UCSD-AML1 (cell line): Measurements from ENCODE around the gene UBR2.
"Not testable (repeated sequence)": the region's sequence is repeated elsewhere in the genome, so short reads cannot be mapped to it uniquely, and the experiment has no call there.

ENCODE experiments used
- DNase-seq: peaks from one replicate; lab custom pipeline; 2025; ENCODE audit not compliant: unreplicated experiment; lab: John Stamatoyannopoulos, UW

UBR2 gene

GRCh38 chr6:42555477-42556457 lies 8.1 kb upstream of the UBR2 start:
- no peak for DNase-seq

DNA sequence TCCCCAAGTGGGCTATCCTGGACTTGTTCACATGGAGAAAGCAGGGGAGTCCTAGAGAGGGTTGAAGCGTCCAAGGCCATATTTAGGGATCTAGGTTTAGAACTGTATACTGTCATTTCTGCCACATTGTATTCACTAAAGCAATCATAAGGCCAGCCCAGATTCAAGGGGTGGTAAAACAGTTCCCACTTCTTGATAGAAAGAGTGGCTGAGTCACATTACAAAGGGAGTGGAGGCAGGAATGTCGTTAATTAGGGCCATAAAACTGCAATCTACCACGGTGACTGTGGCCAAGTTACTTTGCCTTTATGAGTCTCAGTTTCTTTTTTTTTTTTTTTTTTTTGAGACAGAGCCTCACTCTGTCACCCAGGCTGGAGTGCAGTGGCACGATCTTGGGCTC lies 7.4 kb upstream of the UBR2 start:
- no peak for DNase-seq

- not testable (repeated sequence) for DNase-seq
These were observed 4.6 kb upstream of the UBR2 start for GRCh38 chr6:42559276-42559675.

DNA sequence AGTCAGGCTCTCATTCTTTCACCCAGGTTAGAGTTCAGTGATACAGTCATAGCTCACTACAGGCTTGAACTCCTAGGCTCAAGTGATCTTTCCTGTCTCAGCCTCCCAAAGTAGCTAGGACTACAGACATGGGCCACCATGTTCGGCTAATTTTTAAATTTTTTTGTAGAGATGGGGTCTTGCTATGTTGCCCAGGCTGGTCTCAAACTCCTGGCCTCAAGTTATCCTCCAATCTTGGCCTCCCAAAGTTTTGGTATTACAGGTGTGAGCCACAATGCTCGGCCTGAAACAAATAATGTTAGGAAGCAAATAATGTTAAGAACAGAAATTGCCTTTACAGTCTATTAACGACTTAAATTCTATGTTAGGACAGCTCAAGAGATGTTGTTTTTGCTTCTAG lies 1.8 kb upstream of the UBR2 start:
- no peak for DNase-seq

- no peak for DNase-seq
These were observed 932 bp upstream of the UBR2 start for GRCh38 chr6:42562788-42563405.

DNA sequence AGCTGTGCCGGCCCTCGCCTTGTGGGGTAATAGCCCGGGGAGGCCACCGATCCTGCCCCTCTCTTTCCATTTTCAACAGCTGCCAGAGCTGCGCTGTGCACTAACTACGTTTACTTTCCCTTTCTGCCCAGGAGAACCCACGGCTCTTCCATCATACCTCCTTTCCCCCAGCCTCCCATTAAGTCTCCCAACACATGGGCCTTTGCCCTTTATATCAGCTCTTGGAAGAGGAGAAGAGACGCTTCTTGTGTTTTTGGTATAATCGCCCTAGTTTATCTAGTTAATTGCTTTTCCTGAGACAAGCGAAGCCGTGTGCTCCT lies 637 bp downstream of the UBR2 start:
- DNase-seq, result no peak

DNA sequence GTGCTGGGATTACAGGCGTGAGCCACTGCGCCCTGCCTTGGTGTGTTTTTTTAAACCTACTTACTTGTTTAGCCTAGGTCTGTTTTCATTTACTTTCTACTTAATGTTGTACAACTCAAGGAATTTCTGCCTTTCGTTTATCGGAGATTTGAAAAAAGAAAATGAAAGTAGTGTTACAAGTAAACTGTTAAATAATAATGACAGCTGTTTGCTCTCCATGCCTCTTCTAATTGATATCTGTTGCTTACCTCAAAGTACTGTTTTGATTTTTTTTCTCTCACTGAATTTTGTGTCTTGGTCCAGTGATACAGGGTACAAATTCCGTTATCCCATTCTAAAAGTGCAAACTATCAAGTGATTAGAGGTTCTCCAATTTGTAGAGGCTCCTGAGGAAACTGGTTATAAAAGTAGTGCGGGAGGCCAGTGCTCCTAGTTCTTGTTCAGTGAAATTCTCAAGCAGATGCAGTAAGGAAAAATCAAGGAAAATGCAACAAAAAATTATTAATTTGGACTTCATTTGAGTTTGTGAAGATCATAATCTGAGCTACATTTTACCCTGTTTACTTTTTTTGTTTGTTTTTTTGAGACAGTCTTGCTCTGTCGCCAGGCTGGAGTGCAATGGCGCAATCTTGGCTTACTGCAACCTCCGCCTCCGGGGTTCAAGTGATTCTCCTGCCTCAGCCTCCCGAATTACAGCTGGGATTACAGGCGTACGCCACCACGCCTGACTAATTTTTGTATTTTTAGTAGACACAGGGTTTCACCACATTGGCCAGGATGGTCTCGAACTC lies 2.2 kb downstream of the UBR2 start:
- no peak for DNase-seq

GRCh38 chr6:42566614-42567208 lies 2.9 kb downstream of the UBR2 start:
- DNase-seq, result no peak

DNA sequence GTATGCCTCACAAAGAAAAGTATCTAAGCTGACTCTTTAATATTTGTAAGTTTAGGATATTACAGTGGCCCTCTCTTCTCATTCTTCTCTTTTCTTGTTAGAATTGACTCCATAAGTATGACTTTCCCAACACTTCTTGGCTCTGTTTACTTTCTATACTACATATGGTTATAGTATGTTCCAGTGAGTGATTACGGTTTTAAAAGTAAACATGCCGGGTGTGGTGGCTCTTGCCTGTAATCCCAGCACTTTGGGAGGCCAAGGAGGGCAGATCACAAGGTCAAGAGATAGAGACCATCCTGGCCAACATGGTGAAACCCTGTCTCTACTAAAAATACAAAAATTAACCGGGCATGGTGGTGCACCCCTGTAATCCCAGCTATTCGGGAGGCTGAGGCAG lies 3.4 kb downstream of the UBR2 start:
- not testable (repeated sequence) for DNase-seq

DNA sequence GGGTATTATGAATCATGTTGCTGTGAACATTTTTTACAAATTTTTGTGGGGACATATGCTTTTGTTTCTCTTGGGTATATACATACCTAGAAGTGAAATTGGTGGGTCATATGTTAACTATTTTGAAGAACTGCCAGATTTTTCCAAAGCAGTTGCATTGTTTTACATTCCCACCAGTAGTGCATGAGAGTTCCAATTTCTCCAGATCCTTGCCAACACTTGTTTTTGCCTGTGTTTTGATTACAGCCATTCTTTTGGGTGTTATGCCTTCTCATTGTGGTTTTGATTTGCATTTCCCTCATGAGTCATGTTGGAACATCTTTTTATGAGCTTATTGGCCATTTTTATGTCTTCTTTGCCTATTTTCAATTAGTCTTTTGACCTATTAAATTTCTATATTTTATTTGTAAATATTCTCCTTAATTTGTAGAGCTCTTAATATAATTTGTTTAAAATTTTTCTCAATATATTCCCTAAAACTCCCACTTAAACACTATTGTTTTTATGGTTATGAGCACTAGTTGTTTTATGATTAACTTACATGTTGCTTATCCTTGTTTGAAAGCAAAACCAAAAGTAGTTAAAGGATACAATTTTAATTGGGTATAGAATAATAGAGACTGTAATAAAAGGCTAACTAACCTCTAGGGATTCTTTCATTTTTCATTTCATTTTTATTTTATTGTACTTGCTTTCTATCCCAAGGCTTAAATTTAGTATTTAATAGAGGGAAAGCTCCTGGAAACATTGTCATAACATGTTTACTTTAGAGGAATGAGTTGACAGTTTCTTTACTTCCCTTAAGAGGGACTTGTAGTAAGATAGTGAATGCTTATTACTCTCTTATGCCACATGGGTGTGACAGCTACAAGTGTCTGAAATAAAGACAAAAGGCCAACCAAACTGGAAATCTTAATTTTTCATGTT lies 5.5 kb downstream of the UBR2 start:
- DNase-seq, result no peak

DNA sequence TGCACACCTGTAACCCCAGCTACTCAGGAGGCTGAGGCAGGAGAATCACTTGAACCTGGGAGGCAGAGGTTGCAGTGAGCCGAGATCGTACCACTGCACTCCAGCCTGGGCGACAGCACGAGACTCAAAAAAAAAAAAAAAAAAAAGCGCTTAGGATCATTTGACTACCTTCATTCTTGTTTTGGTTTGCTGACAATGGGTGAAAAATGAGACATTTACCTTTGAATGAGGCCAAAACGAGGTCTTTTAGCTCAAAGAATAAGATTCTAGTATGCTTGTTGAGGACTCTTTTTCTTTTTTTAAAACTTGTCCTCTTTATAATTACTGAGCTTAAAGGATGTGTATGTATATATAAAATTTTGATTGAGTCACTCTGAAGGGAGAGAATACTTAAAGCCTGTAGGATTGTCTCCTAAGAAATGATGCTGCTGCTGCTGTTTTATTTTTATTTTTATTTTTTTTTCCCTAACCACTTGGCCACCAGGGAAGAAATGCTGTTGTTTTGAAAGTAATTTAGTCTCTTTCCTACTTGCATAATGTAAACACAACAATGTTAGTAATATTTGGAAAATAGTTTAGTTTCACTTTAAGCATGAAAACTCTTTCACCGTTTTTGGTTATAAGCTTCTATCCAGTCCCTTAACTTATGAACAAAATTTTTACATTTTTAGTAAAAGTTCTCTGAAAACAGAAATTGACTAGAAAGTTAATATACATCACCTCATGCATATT lies 7.9 kb downstream of the UBR2 start:
- no peak for DNase-seq

DNA sequence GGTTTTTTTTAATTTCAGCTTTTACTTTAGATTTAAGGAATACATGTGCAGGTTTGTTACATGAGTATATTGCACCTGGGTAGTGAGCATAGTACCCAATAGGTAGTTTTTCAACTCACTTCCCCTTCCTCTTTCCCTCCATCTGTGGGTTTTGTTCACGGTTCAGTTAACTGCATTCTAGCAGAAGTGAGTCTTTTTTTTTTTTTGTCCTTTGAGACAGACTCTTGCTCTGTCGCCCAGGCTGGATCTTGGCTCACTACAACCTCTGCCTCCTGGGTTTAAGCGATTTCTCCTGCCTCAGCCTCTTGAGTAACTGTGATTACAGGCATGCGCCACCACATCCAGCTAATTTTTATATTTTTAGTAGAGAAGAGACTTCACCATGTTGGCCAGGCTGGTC lies 8.7 kb downstream of the UBR2 start:
- DNase-seq, result no peak

- not testable (repeated sequence) for DNase-seq
These were observed 12.7 kb downstream of the UBR2 start for GRCh38 chr6:42576538-42576937.

GRCh38 chr6:42598300-42598699 lies 34.5 kb downstream of the UBR2 start:
- DNase-seq, result no peak

DNA sequence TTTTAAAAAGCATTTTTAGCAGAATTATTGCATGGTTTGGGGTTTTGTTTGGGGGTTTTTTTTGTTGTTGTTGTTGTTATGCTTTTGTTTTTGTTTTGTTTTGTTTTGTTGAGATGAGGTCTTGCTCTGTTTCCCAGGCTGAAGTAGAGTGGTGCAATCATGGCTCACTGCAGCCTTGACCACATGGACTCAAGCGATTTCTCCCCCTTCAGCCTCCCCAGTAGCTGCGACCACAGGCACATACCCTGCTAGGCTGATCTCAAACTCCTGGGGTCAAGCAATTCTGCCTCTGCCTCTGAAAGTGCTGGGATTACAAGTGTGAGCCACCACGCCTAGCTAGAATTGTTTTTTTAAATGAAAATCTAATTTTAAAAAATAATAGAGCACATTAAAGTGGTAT lies 35.7 kb downstream of the UBR2 start:
- DNase-seq, result no peak

GRCh38 chr6:42604150-42604549 lies 40.3 kb downstream of the UBR2 start:
- DNase-seq, result no peak

GRCh38 chr6:42604699-42605098 lies 40.9 kb downstream of the UBR2 start:
- not testable (repeated sequence) for DNase-seq

GRCh38 chr6:42610416-42610815 lies 46.6 kb downstream of the UBR2 start:
- no peak for DNase-seq

GRCh38 chr6:42615518-42615917 lies 51.7 kb downstream of the UBR2 start:
- DNase-seq, result no peak

GRCh38 chr6:42616716-42617115 lies 52.9 kb downstream of the UBR2 start:
- no peak for DNase-seq
